Thymus (tissue), 11 donors: ENCODE data around the gene LMO7. TPM values are rescaled to one million over a fixed set of nuclear protein-coding genes. Genes with fewer than 3 reads are reported as not detected.

Source experiments
- DNase-seq, 9 donors: peaks; one replicate each; pipeline ENCODE4 v3.0.0-alpha.2; 2013; ENCODE audit warnings: low spot score in 9 of 9, low read depth in 6 of 9, missing footprints in 1 of 9
- H3K27ac ChIP-seq, 2 donors: one replicate each; pipeline ENCODE4 v1.5.1; 2013; ENCODE audit warnings: control low read depth in 1 of 2, low read depth in 1 of 2, low read length in 1 of 2, mild to moderate bottlenecking in 1 of 2, moderate library complexity in 1 of 2
- H3K27me3 ChIP-seq, 2 donors: one replicate each; pipeline ENCODE4 v1.5.1; 2013; ENCODE audit warnings: low read length in 1 of 2; ENCODE audit not compliant: control insufficient read depth in 2 of 2, insufficient read depth in 1 of 2
- H3K36me3 ChIP-seq, 2 donors: one replicate each; pipeline ENCODE4 v1.5.1; 2013; ENCODE audit warnings: low read length in 1 of 2, mild to moderate bottlenecking in 1 of 2, moderate library complexity in 1 of 2; ENCODE audit not compliant: control insufficient read depth in 2 of 2, insufficient read depth in 2 of 2
- H3K4me1 ChIP-seq, 2 donors: one replicate each; pipeline ENCODE4 v1.5.1; 2013; ENCODE audit warnings: low read length in 2 of 2; ENCODE audit not compliant: control insufficient read depth in 2 of 2, insufficient read depth in 2 of 2
- H3K4me3 ChIP-seq, 2 donors: one replicate each; pipeline ENCODE4 v1.5.1; 2013; ENCODE audit warnings: low read length in 2 of 2, control low read depth in 1 of 2, mild to moderate bottlenecking in 1 of 2
- H3K9me3 ChIP-seq, 2 donors: one replicate each; pipeline ENCODE4 v1.5.1; 2013; ENCODE audit warnings: low read length in 1 of 2, mild to moderate bottlenecking in 1 of 2; ENCODE audit not compliant: control insufficient read depth in 2 of 2, insufficient read depth in 1 of 2
- WGBS: extraction: QIAGEN DNeasy Blood & Tissue Kit; methylation state at CpG from one replicate; pipeline ENCODE4 v1.1.7; 2013; 5-methylcytosine and 5-hydroxymethylcytosine counted together
- polyA plus RNA-seq: library from polyadenylated mRNA; stranded (reverse); fragments of 200-250 nt; gene quantifications from one replicate; pipeline ENCODE4 v1.2.3, GENCODE V29; 2013
- total RNA-seq: library from RNA; stranded (reverse); fragments of 120-200 nt; gene quantifications from one replicate; pipeline ENCODE4 v1.2.4, GENCODE V29; 2013
- donor health status: healthy.

Gene LMO7
- total and polyA plus RNA-seq, 2 donors, result 50.8 to 59.7 TPM

GRCh38 chr13:75798353-75799255 is 162.5 kb downstream of the LMO7 start:
- H3K9me3 ChIP-seq, result no peaks in the 10 kb centered on the region
- no peaks in the 10 kb centered on the region for H3K27me3 ChIP-seq
- 96% methylated on average over 7 of the region's 7 CpGs for WGBS
- peaks cover 12 to 16% of the 10 kb centered on the region in 2 donors for H3K36me3 ChIP-seq
- no peak overlapping the region for H3K27ac ChIP-seq
- H3K4me3 ChIP-seq, result no peak overlapping the region
- peaks cover 6 to 15% of the 10 kb centered on the region in 2 donors for H3K4me1 ChIP-seq
- DNase-seq, result no peak

DNA sequence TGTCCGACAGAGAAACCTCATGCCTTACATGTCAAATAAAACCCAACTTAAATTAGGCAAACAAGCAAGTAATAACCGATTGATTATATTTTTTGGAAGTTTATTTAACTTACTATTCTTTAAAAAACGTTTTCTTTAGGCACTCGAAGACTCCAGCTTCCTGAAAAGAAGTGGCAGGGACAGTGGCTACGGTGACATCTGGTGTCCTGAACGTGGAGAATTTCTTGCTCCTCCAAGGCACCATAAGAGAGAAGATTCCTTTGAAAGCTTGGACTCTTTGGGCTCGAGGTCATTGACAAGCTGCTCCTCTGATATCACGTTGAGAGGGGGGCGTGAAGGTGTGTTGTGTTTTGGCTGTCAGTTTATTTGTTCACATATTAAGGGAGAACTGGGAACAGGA is 164.4 kb downstream of the LMO7 start:
- H3K27ac ChIP-seq, result no peak overlapping the region
- H3K9me3 ChIP-seq, result no peaks in the 10 kb centered on the region
- no peak overlapping the region for H3K4me3 ChIP-seq
- peaks cover 20% of the 10 kb centered on the region in 2 donors for H3K36me3 ChIP-seq
- peaks cover 6 to 20% of the 10 kb centered on the region in 2 donors for H3K4me1 ChIP-seq
- no peak for DNase-seq
- whole genome bisulfite sequencing, result 85% methylated on average over 9 of the region's 9 CpGs
- H3K27me3 ChIP-seq, result no peaks in the 10 kb centered on the region

DNA sequence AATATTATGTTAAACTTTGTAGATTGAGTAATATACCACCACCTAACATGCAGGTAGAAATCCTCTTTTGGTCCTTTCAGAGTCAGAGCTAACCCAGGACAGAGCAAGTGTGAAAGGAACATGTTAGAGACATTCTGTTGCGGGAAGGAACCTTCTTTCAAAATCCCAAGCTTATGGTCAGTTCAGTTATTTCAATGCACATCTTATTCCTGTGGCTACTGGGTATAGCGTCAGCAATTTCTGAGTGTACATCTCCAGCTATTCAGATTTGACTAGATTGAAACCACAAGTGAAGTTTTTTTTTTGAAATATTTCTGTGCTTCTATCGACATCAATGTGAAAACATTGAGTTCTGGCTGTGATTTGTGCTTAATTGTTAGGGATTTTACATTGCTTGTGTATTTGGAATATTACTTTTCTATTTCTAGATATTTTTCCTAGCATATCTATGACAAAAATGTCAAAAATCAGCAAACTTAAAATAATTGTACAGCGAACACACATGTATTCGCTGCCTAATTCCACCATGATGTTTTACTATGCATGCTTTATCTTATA is 165.3 kb downstream of the LMO7 start:
- Histone ChIP-seq H3K27ac (no peak overlapping the region), H3K36me3 (peaks cover 25 to 27% of the 10 kb centered on the region in 2 donors), H3K27me3 (no peaks in the 10 kb centered on the region), H3K4me3 (no peak overlapping the region), H3K9me3 (no peaks in the 10 kb centered on the region), H3K4me1 (peaks cover 6 to 26% of the 10 kb centered on the region in 2 donors)
- WGBS, result 97% methylated on average over 5 of the region's 5 CpGs
- DNase-seq, result no peak

- no peaks in the 10 kb centered on the region for H3K9me3 ChIP-seq
- peaks cover 20% of the 10 kb centered on the region in 2 donors for H3K36me3 ChIP-seq
- H3K4me3 ChIP-seq, result no peak overlapping the region
- no peaks in the 10 kb centered on the region for H3K27me3 ChIP-seq
- peak overlapping the region; percentile 77 to 94 for H3K27ac ChIP-seq
- DNase-seq, result no peak
- peaks cover 6 to 26% of the 10 kb centered on the region in 2 donors for H3K4me1 ChIP-seq
- WGBS, result 92% methylated on average over 5 of the region's 5 CpGs
These were observed 166.0 kb downstream of the LMO7 start for GRCh38 chr13:75802161-75802560.

DNA sequence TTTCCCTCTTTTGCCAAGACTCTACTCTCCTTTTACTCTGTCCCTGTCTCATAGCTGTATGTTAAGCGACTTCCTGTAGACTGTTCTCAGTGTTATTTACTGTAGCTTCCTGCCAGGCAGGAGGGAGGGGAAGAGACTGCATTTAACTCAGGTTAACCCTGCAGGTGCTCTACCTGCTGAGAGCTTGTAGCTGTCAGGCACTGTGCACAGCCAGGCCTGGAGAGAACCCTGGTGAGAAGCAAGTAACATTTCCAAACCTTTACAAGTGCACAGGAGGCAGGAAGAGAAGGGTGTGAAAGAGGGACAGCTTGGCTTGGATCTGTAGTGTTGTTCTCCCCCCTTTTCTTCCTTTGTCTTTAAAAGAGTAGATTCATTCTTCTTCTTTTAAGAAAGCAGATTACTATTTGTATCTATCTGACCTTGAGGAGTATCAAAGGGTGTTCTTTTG is 167.1 kb downstream of the LMO7 start:
- H3K27ac ChIP-seq, result peak overlapping the region; percentile 94
- H3K27me3 ChIP-seq, result no peaks in the 10 kb centered on the region
- peak; percentile 44 to 89 (median 67) for DNase-seq
- H3K9me3 ChIP-seq, result peaks cover 0 to 3% of the 10 kb centered on the region in 2 donors
- H3K4me1 ChIP-seq, result peaks cover 6 to 26% of the 10 kb centered on the region in 2 donors
- H3K36me3 ChIP-seq, result peaks cover 18% of the 10 kb centered on the region in 2 donors
- 0% methylated on average over 1 of the region's 1 CpG for WGBS
- H3K4me3 ChIP-seq, result no peak overlapping the region

DNA sequence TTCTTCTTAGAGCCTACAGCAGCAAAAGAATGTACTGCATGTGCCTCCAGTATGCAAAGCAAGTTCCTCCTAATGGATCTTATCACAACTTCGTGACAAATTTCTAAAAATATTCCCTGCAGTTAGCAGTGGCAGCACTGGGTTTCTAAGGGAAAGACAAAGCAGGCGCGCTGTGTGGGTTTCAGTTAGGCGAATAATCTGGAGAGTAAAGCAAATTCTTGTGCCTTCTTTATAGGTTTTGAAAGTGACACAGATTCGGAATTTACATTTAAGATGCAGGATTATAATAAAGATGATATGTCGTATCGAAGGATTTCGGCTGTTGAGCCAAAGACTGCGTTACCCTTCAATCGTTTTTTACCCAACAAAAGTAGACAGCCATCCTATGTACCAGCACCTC is 167.9 kb downstream of the LMO7 start:
- peak overlapping the region; percentile 54 to 94 for H3K27ac ChIP-seq
- H3K4me3 ChIP-seq, result no peak overlapping the region
- peaks cover 18% of the 10 kb centered on the region in 2 donors for H3K36me3 ChIP-seq
- peaks cover 0 to 3% of the 10 kb centered on the region in 2 donors for H3K9me3 ChIP-seq
- H3K4me1 ChIP-seq, result peaks cover 6 to 26% of the 10 kb centered on the region in 2 donors
- WGBS, result 96% methylated on average over 10 of the region's 10 CpGs
- DNase-seq, result no peak
- no peaks in the 10 kb centered on the region for H3K27me3 ChIP-seq

- no peak overlapping the region for H3K4me3 ChIP-seq
- H3K36me3 ChIP-seq, result peaks cover 18% of the 10 kb centered on the region in 2 donors
- no peak overlapping the region for H3K27ac ChIP-seq
- no peak for DNase-seq
- peaks cover 0 to 3% of the 10 kb centered on the region in 2 donors for H3K9me3 ChIP-seq
- H3K4me1 ChIP-seq, result peaks cover 6 to 26% of the 10 kb centered on the region in 2 donors
- WGBS, result 99% methylated on average over 4 of the region's 4 CpGs
- H3K27me3 ChIP-seq, result no peaks in the 10 kb centered on the region
These were observed 168.5 kb downstream of the LMO7 start for GRCh38 chr13:75804605-75805004.

DNA sequence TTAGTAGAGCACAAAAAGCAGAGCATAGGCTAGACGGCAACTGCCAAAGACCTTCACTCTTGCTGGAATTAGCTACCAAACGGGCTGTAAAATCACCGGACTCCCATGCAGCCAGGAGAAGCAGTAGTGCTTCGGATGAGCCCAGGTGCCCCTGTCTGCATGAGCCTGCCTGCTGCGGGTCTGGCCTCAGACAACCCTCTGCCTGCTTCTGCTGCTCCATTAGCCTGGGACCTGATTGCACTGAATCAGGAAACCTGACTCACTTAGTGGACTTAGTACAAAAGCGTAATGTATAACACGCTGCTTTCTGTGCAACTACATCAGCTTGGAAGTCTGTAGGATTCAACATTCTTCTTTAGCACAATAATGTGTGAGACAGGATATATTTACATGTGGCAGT is 170.0 kb downstream of the LMO7 start:
- H3K27ac ChIP-seq, result no peak overlapping the region
- no peak overlapping the region for H3K4me3 ChIP-seq
- peaks cover 15 to 32% of the 10 kb centered on the region in 2 donors for H3K4me1 ChIP-seq
- WGBS, result 96% methylated on average over 7 of the region's 7 CpGs
- H3K9me3 ChIP-seq, result peaks cover 0 to 3% of the 10 kb centered on the region in 2 donors
- H3K36me3 ChIP-seq, result peaks cover 15 to 18% of the 10 kb centered on the region in 2 donors
- no peaks in the 10 kb centered on the region for H3K27me3 ChIP-seq
- no peak for DNase-seq

- peak in 8 of 9 donors; percentile 24 to 85 (median 59) for DNase-seq
- peak overlapping the region; percentile 88 to 94 for H3K27ac ChIP-seq
These were observed 175.2 kb downstream of the LMO7 start for GRCh38 chr13:75811361-75811760.

More at GRCh38 chr13:75811361-75811760, 175.2 kb downstream of the LMO7 start:
- no peak overlapping the region for H3K4me3 ChIP-seq
- peaks cover 40 to 49% of the 10 kb centered on the region in 2 donors for H3K4me1 ChIP-seq
- H3K27me3 ChIP-seq, result no peaks in the 10 kb centered on the region
- WGBS, result 9% methylated on average over 5 of the region's 5 CpGs
- peaks cover 3 to 4% of the 10 kb centered on the region in 2 donors for H3K36me3 ChIP-seq
- H3K9me3 ChIP-seq, result peaks cover 0 to 3% of the 10 kb centered on the region in 2 donors
